H1 (cell line): ENCODE data around the gene IFI27L1. TPM values are rescaled to one million over a fixed set of nuclear protein-coding genes. Genes with fewer than 3 reads are reported as not detected.

ENCODE experiments used
- BACH1 ChIP-seq: IDR thresholded peaks from 2 replicates; pipeline ENCODE4 v1.6.1; 2012; ENCODE audit warnings: low read length, improper control_type of control experiment
- CTBP2 ChIP-seq: IDR thresholded peaks from 2 replicates; pipeline ENCODE4 v1.7.0; 2011; ENCODE audit warnings: borderline replicate concordance, mild to moderate bottlenecking, moderate library complexity, mixed read lengths, low read length; ENCODE audit not compliant: insufficient read depth, insufficient read length
- CTCF ChIP-seq, 3 experiments: IDR thresholded peaks; 1 replicate in 2 of 3; 2 replicates in 1 of 3; pipeline versions ENCODE4 v1.5.1 to v1.6.1; 2011; ENCODE audit warnings: low read length in 3 of 3, mild to moderate bottlenecking in 3 of 3, inconsistent platforms in 2 of 3, low read depth in 1 of 3, moderate library complexity in 1 of 3; ENCODE audit not compliant: insufficient read depth in 1 of 3; ENCODE audit errors: control extremely low read depth in 1 of 3
- EGR1 ChIP-seq: IDR thresholded peaks from 2 replicates; pipeline ENCODE4 v1.6.1; 2011; ENCODE audit warnings: low read depth, low read length, borderline replicate concordance
- EZH2 ChIP-seq: fragments of 200-600 bp; sonication (generic); IDR thresholded peaks from 2 replicates; pipeline ENCODE4 v1.7.1; 2012; ENCODE audit warnings: low read depth, mild to moderate bottlenecking, moderate library complexity, low read length, inconsistent platforms; ENCODE audit not compliant: severe bottlenecking
- GABPA ChIP-seq: IDR thresholded peaks from 2 replicates; pipeline ENCODE4 v1.6.1; 2011; ENCODE audit warnings: mild to moderate bottlenecking, low read length, moderate library complexity, borderline replicate concordance; ENCODE audit not compliant: insufficient read depth
- RAD21 ChIP-seq, 2 experiments: IDR thresholded peaks in 1 of 2; conservative IDR thresholded peaks in 1 of 2; 2 replicates each; pipeline ENCODE4 v1.6.1; 2011; ENCODE audit warnings: low read depth in 2 of 2, low read length in 2 of 2, improper control_type of control experiment in 1 of 2, inconsistent platforms in 1 of 2, mild to moderate bottlenecking in 1 of 2, moderate library complexity in 1 of 2
- TEAD4 ChIP-seq: IDR thresholded peaks from 2 replicates; pipeline ENCODE4 v1.6.1; 2012; ENCODE audit warnings: low read depth, low read length, inconsistent platforms, mixed read lengths
- polyA plus RNA-seq, 7 experiments: library from polyadenylated mRNA; depleted of rRNA in 3 of 7; stranded (reverse) in 5 of 7; unstranded in 2 of 7; fragments of >200 nt in 5 of 7; fragments of 200-250 nt in 2 of 7; gene quantifications; 1 replicate in 5 of 7; 2 replicates in 1 of 7; 4 replicates in 1 of 7; pipeline versions ENCODE4 v1.2.1 to v1.2.3, GENCODE V29; 2011 to 2013; ENCODE audit warnings: missing spikeins in 2 of 7, mixed read lengths in 2 of 7
- total RNA-seq: library from RNA; stranded (reverse); fragmentation: NEBNext Ultra II Directional; extraction: Animal tissue kit (Norgen Biotek cat#: 25700); gene quantifications from 2 replicates; pipeline ENCODE4 v1.2.1, GENCODE V29; 2021

The IFI27L1 gene
- total and polyA plus RNA-seq, 2 of the 8 experiments (the other 6 are each of a cell fraction or from before 2014, with no cell fraction given), result 21.2 to 30.5 TPM

- TF ChIP-seq CTCF (IDR thresholded peaks at IDR 0.05; ENCODE audit: control extremely low read depth in 1 of 3, insufficient read depth in 1 of 3, low read depth in 1 of 3, low read length in 3 of 3) (no peak), RAD21 (IDR thresholded peaks at IDR 0.05 in 1 of 2, conservative IDR thresholded peaks at IDR 0.05 in 1 of 2; ENCODE audit: low read depth in 2 of 2, low read length in 2 of 2) (no peak), BACH1 (no peak), EZH2 (no peak), GABPA (no peak), CTBP2 (no peak), TEAD4 (no peak), EGR1 (no peak)
Measured at GRCh38 chr14:94089479-94089878, 8.4 kb downstream of the IFI27L1 start (continued).
